Prostate gland (tissue), 1 donor: ENCODE results near the gene CECR2.

Experiments used
- POLR2A ChIP-seq: fragments of 450-650 bp; IDR thresholded peaks from one replicate; pipeline ENCODE4 v1.6.1; 2016; ENCODE audit warnings: antibody characterized with exemption, mild to moderate bottlenecking
- POLR2AphosphoS5 ChIP-seq: sonication (generic); formaldehyde crosslinking; IDR thresholded peaks from one replicate; pipeline ENCODE4 v1.6.1; 2017; ENCODE audit warnings: antibody characterized with exemption

GRCh38 chr22:17366329-17366728, 2.9 kb upstream of the CECR2 start:
- no peak for TF ChIP-seq POLR2A
- no peak for TF ChIP-seq POLR2AphosphoS5
